OCI-LY1 (cell line): ENCODE data around the gene RNF144A.

ENCODE experiments used
- H2AFZ ChIP-seq: fragments of 200-600 bp; sonication (generic), shearing (Covaris generic); 2 replicates; pipeline ENCODE4 v1.6.0; 2014; ENCODE audit warnings: antibody characterized with exemption, mild to moderate bottlenecking, low read length
- H3F3A ChIP-seq: fragments of 200-600 bp; sonication (generic), shearing (Covaris generic); 2 replicates; pipeline ENCODE4 v1.6.0; 2014; ENCODE audit warnings: mild to moderate bottlenecking, antibody characterized with exemption, low read length, moderate library complexity; ENCODE audit not compliant: insufficient read depth
- H3K27ac ChIP-seq: fragments of 200-600 bp; sonication (generic); 2 replicates; pipeline ENCODE4 v1.5.1; 2014; ENCODE audit warnings: low read length, mixed run types, mild to moderate bottlenecking, low read depth; ENCODE audit not compliant: poor library complexity, severe bottlenecking
- H3K27me3 ChIP-seq: fragments of 200-600 bp; sonication (generic); 2 replicates; pipeline ENCODE4 v1.6.0; 2014; ENCODE audit warnings: antibody characterized with exemption, mild to moderate bottlenecking, low read length, moderate library complexity; ENCODE audit not compliant: insufficient read depth
- H3K36me3 ChIP-seq: fragments of 200-600 bp; sonication (generic); 2 replicates; pipeline ENCODE4 v1.6.1; 2014; ENCODE audit warnings: mild to moderate bottlenecking, antibody characterized with exemption, low read length, moderate library complexity, mixed read lengths; ENCODE audit not compliant: insufficient read depth
- H3K4me1 ChIP-seq: fragments of 200-600 bp; sonication (generic); 2 replicates; pipeline ENCODE4 v1.5.1; 2014; ENCODE audit warnings: mild to moderate bottlenecking, low read length, moderate library complexity; ENCODE audit not compliant: insufficient read depth, severe bottlenecking
- H3K4me2 ChIP-seq: fragments of 200-600 bp; sonication (generic), shearing (Covaris generic); 2 replicates; pipeline ENCODE4 v1.6.1; 2014; ENCODE audit warnings: low read length
- H3K4me3 ChIP-seq: fragments of 200-600 bp; sonication (generic); 2 replicates; pipeline ENCODE4 v1.5.1; 2014; ENCODE audit warnings: low read length, low read depth, mild to moderate bottlenecking, mixed read lengths; ENCODE audit not compliant: poor library complexity, severe bottlenecking
- H3K79me2 ChIP-seq: fragments of 200-600 bp; shearing (Covaris generic); 2 replicates; pipeline ENCODE4 v1.6.1; 2016; ENCODE audit warnings: mixed run types, low read length, mixed read lengths; ENCODE audit not compliant: insufficient read depth
- H3K9ac ChIP-seq: fragments of 200-600 bp; sonication (generic), shearing (Covaris generic); 2 replicates; pipeline ENCODE4 v1.6.1; 2014; ENCODE audit warnings: mild to moderate bottlenecking, low read length, mixed read lengths
- H3K9me2 ChIP-seq: fragments of 200-600 bp; sonication (generic), shearing (Covaris generic); 2 replicates; pipeline ENCODE4 v1.6.1; 2014; ENCODE audit warnings: low read depth, mild to moderate bottlenecking, low read length, mixed read lengths
- H3K9me3 ChIP-seq: fragments of 200-600 bp; shearing (Covaris generic); 2 replicates; pipeline ENCODE4 v1.6.1; 2014; ENCODE audit warnings: low read length, mixed read lengths
- H4K20me1 ChIP-seq: fragments of 200-600 bp; sonication (generic), shearing (Covaris generic); 2 replicates; pipeline ENCODE4 v1.6.0; 2016; ENCODE audit warnings: mild to moderate bottlenecking, low read length; ENCODE audit not compliant: insufficient read depth
- CTCF ChIP-seq: fragments of 200-600 bp; sonication (generic), shearing (Covaris generic); IDR thresholded peaks from 2 replicates; pipeline ENCODE4 v1.5.1; 2017; ENCODE audit warnings: mild to moderate bottlenecking, antibody characterized with exemption, low read length, moderate library complexity, mixed read lengths
- EZH2 ChIP-seq: fragments of 200-600 bp; sonication (generic), shearing (Covaris generic); IDR thresholded peaks from 2 replicates; pipeline ENCODE4 v1.8.0; 2017; ENCODE audit warnings: borderline replicate concordance, mixed run types, mild to moderate bottlenecking, antibody characterized with exemption, low read length, moderate library complexity, mixed read lengths

The RNF144A gene

GRCh38 chr2:6876309-6876708 is 40.9 kb upstream of the RNF144A start:
- Histone ChIP-seq H4K20me1 (no peaks in the 10 kb centered on the region), H3K4me2 (no peak overlapping the region), H3K4me1 (no peaks in the 10 kb centered on the region), H3K4me3 (no peak overlapping the region), H3K9ac (no peak overlapping the region), H3K27ac (no peak overlapping the region), H3K36me3 (no peaks in the 10 kb centered on the region), H3K79me2 (no peaks in the 10 kb centered on the region), H3K27me3 (no peaks in the 10 kb centered on the region), H3K9me3 (no peaks in the 10 kb centered on the region), H2AFZ (no peak overlapping the region), H3F3A (no peaks in the 10 kb centered on the region), H3K9me2 (no peaks in the 10 kb centered on the region)
- no peak for TF ChIP-seq EZH2
- no peak for TF ChIP-seq CTCF

- no peak within 1 kb of the TSS for H3K9ac ChIP-seq
- no peaks in the 10 kb centered on the region for H3K4me1 ChIP-seq
- H3F3A ChIP-seq = no peaks in the 10 kb centered on the region
- H3K27me3 ChIP-seq = no peaks in the 10 kb centered on the region
- H3K79me2 ChIP-seq = no peaks in the 10 kb centered on the region
- no peaks in the 10 kb centered on the region for H3K9me3 ChIP-seq
- no peak within 1 kb of the TSS for H3K27ac ChIP-seq
- H2AFZ ChIP-seq = no peak within 1 kb of the TSS
- H4K20me1 ChIP-seq = no peaks in the 10 kb centered on the region
- H3K9me2 ChIP-seq = no peaks in the 10 kb centered on the region
- H3K36me3 ChIP-seq = no peaks in the 10 kb centered on the region
- no peak for TF ChIP-seq CTCF
- no peak for TF ChIP-seq EZH2
- H3K4me3 ChIP-seq = no peak within 1 kb of the TSS
- no peak within 1 kb of the TSS for H3K4me2 ChIP-seq
Observed at GRCh38 chr2:6877402-6878304, 39.6 kb upstream of the RNF144A start, which contains the start of gene RSAD2. Gene RSAD2, plus strand, starts transcription at chr2:6877777. Its CDS starts 24 bp downstream, at chr2:6877801.

- Histone ChIP-seq H4K20me1 (no peaks in the 10 kb centered on the region), H3K4me1 (no peaks in the 10 kb centered on the region), H3K9ac (no peak overlapping the region), H3K27ac (no peak overlapping the region), H3K4me3 (no peak overlapping the region), H3F3A (no peaks in the 10 kb centered on the region), H3K27me3 (no peaks in the 10 kb centered on the region), H3K79me2 (no peaks in the 10 kb centered on the region), H3K4me2 (no peak overlapping the region), H3K36me3 (no peaks in the 10 kb centered on the region), H2AFZ (no peak overlapping the region), H3K9me2 (no peaks in the 10 kb centered on the region), H3K9me3 (no peaks in the 10 kb centered on the region)
- no peak for TF ChIP-seq EZH2
- no peak for TF ChIP-seq CTCF
Observed at GRCh38 chr2:6878549-6878948, 38.7 kb upstream of the RNF144A start.
